GM15510 (cell line): ENCODE results near the gene RUNX1.

Experiments
- POLR2A ChIP-seq: IDR thresholded peaks from 3 replicates; pipeline ENCODE4 v1.6.1; 2011; ENCODE audit warnings: borderline replicate concordance; ENCODE audit not compliant: insufficient read length; ENCODE audit errors: extremely low read depth

Gene RUNX1

DNA sequence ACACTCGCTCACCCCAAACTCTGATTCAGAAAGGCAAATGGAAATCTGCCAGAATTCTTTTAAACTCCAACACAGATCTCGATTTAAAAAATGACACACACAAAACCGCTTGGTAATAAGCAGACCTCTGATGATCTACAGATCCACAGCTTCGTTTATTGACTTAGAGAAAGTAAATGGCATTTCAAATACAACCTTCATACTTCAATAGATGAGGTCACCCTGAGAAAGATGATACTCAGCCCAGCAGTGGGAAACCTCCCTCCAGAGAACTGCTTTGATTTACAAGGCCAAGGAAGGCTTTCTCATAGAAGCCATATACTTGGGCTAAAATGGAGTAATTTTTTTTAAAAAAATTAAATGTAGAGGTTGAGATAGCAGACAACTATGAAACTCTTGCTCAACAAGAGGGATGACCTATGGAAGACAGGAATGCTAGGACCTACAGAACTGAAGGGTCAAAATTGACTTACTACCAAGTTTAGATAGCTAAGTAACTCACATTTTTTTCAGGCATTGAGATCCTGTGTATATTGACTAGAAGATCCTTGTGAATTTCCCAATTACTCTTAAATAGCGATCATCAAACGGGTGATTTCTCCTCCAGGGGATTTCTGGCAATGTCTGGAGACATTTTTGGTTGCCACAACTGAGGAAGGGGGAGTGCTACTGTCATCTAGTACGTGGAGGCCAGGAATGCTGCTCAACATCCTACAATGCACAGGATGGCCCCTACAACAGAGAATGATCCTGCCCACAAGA, 236.4 kb downstream of the RUNX1 start:
- TF ChIP-seq POLR2A: no peak

DNA sequence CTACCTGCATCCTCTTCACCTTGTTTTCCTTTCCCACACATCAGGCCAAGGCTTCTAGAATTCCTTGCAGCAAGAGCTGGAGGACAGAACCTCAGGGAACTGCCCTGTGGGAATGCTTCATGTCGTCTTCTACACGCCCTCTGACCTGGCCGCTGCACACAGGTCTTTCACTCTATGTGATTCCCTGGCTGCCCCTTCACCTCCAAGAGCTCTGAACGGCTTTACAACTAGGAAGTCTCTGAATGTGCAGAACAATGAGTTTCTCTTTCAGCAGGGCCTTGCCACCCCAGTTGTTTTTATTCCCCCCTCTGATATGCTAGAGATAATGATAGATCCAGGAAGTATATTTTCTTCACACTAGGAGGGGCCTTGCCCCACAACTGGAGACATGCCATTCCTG, 237.7 kb downstream of the RUNX1 start:
- TF ChIP-seq POLR2A: no peak

DNA sequence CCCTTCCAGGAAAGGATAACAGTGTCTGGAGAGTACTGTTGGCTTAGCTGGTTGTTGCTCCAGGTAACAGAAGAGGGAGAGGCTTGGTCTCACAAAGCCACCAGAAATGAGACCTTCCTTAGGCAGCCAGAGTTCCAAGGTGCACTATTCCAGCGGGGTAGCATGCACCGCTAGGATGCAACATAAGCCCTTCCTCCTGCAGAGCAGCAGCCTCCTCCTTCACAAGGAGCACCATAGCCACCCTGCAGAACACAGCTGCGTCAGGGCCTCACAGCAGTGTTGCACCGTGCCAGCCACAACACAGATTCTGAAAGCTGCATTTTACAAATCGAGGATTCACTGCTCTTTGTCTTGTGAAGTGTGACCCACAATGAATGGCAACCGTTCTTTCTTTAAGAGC, 238.3 kb downstream of the RUNX1 start:
- TF ChIP-seq POLR2A: no peak

DNA sequence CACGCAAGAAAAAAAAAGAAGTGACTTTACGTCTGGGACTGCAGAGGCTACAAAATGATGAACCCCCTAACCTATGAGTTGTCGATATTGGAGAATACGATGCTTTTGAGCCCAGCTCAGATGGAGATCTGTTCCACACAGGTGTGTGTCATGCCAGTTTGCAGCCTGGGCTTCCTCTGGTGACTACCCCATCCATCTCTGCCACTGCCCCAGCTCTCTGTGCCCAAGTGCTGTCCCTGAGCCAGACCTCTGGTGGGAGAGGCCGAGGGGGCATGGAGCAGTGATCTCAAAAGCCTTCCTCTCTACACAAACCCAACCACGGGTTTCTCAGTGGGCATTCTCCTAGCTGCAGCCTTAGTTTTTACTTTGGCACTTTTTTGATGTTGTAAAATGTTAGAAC, 239.3 kb downstream of the RUNX1 start:
- no peak for TF ChIP-seq POLR2A

DNA sequence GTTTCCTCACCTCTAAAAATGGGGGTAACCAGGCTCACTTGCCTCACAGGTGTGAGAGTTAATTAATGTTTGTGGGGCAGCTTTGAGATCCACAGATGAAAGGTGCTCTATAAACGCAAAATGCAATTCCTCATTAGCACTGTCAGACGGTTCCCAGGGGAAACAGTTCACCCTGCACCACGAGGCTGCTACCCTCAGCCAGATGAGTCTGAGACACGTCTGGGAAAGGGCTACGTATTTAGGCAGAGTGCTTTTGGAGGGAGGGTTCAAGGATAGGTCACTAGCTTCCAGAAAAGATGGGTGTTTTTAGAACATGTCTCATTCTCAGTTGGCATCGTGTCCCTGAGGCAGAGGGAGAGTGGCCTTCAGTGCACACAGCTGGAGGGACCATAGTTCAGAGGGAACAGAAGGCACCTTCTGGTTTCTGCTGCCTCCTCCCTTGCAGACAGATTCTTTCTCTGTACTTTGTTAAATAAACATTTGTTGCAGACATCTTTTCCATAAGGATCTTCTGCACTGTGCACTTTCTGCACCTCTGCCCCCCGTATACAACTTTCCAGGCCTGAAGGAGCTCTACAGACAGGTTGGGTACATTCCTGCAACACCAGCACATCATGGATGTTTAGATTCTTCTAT, 240.4 kb downstream of the RUNX1 start:
- no peak for TF ChIP-seq POLR2A

DNA sequence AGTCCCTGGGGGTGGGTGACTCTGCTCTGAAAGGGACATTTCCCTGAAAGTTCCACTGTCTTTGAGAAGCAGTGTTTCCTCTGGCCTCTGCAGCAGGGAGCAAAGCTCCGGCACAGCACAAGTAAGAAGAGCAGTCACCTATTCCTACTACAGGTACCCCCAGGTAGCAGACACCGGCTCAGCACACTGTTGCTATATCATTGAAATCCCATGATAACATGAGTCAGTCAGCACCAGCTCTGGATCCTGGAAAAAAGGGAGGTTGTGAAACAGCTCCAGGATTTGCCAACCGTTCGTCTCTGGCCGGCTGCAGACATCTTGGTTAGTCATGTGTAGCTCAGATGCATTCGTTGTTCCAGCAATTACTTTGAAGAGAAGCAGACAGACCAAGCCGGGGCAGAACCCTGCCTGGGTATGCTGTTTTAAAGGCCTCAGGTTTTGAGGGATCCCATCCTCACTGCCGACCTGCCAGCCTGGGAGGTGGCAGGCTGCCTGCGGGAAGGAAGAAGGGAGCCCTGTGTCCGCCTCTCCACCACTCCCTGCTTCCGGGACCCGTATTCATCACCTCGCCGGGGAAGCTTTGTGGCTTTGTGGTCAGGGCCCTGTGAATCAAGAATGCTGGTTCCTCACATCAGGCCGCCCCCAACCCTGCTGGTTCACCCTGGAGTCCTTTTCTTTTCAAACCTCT, 241.1 kb downstream of the RUNX1 start:
- no peak for TF ChIP-seq POLR2A

DNA sequence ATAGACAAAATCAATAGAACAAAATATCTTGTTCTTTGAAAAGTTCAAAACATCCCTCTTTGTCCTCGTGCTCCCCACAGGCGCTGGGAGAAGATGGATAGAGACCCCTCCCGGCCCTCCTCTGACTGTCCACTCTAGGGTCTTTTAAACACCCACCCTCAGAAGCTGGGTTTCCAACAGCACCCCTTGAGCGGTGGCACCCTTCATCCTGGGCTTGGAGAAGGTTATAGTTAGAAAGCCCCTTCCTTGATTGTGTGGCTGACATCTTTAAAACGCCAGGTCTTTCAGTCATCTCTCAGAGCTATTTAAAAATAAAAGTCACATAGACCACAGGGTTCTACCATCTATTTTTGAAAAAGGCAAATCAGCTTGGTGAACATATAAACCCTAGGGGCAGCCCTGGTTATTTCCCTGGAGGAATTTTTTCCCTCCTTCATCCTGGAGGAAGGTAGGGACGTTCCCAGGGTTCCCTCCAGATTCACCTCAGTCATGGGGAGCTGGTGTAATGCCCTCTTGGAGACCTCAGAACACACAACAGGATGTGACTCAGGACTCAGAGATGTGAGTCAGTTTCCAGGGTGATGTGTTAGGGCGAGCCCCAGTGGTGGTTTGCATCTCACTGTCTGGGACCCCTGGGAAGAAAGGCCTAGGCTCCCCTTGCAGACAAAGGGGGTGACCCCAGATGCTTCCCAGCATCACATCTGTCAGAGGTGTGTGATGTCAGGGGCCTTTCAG, 241.8 kb downstream of the RUNX1 start:
- TF ChIP-seq POLR2A: no peak

DNA sequence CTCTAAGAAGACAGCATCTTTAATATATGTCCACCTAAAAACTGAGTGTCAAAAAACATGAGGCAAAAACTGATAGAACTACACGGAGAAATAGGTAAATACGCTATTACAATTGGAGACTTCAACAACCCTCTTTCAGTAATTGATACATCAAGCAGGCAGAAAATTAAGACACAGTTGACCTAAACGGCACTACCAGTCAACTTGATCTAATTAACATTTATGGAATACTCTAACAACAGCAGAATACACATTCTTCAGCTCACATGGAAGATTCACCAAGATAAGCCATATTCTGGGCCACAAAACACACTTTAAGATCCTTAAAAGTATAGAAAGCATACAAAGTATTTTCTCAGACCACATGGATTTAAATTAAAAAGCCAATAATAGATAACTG, 242.7 kb downstream of the RUNX1 start:
- TF ChIP-seq POLR2A: no peak

DNA sequence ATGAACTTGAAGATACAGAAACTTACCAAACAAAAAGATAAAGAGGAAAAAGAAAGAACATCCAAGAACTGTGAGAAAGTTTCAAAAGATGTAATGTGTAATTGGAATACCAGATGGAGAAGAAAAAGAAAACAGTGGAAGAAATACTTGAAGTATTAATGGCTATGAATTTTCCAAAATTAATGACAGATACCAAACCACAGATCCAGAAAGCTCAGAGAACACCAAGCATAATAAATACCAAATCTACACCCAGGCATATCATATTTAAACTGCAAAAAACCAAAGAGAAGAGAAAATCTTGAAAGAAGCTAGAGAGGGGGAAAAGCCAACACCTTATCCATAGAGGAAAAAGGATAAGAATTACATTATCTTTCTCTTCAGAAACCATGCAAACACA, 243.9 kb downstream of the RUNX1 start:
- no peak for TF ChIP-seq POLR2A

DNA sequence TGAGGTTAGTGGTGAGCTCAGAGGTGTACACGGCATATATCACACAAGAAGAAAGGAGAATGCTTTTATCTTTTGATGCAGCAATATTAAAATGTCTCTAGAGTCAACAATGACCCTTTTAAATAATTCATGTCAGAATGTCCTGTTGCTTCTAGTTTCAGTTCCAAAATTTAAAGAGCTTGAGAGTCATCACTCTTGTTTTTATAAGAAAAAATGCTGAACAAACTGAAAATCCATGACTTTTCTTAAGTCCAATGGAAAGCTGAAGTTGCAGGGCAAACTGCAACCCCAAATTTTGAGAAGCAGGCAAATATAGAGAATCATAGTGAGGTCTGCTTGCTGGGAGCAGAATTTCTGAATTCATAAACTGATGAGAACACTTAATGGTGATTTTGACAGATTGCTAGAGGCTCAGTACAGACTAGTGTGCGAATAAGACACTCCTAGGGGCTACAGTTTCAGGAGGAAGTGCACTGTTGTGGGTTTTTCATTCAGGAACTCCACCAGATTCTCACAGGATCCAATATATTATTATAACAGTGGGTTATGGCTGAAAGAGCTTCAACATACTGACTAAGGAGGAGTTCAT, 245.2 kb downstream of the RUNX1 start:
- no peak for TF ChIP-seq POLR2A

DNA sequence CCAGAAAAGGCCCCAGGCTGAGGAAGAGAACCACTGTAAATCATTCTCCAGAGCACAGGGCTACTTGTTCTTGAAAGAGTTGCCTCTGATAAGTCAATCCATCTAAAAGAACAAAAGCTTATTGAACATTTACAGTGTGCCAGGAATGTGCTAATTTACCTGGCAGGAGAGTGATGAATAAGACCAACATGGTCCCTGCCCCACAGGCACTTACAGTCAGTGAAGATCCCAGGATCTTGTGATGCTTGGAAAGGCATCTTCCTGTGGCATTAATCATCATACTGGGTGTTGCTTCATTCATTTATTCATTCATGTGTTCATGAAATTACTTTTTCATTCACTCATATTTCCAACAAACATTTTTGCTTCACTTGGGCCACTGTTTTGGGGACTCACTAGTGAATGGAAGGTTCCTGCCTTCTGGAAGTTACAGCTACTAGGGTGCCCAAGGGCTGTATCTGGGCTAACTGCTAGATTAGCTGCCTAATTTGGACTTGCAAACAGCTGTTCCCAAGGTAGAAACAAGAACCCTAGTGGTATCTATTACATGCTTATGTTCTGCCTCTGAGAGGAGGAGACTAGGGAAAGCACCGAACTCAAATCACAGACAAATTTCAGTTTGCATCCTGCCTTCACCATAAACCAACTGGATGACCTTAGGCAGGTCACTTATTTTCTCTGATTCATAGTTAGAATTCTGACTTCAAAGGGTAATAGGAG, 246.8 kb downstream of the RUNX1 start:
- TF ChIP-seq POLR2A: no peak

DNA sequence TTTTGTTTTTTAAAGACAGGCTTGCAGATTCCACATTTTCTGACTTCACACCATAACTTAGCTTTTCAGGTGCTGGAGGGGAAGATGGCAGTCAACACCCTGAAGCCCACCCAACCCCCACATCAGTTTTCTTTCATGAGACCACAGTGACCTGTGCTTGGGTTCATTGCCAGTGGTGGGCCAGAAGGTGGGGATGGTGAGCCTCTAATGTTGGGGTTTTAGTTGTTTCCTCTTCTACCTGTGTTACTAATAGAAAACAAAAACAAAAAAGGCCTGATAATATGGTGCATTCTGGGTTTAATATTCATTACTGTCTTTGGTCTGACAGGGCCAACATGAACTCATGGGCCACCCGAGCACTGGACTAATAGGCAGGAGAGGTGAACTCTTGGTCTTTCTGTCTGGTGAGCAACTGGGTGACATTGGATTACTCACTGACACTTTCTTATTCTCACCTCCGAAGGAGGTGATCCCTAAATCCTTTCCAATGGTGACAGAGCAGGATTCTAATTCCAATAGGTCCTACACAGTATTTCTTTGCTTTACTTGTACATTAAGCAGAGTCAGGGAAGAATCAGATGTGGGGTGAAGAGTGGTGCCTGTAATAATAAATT, 247.5 kb downstream of the RUNX1 start:
- TF ChIP-seq POLR2A: no peak

DNA sequence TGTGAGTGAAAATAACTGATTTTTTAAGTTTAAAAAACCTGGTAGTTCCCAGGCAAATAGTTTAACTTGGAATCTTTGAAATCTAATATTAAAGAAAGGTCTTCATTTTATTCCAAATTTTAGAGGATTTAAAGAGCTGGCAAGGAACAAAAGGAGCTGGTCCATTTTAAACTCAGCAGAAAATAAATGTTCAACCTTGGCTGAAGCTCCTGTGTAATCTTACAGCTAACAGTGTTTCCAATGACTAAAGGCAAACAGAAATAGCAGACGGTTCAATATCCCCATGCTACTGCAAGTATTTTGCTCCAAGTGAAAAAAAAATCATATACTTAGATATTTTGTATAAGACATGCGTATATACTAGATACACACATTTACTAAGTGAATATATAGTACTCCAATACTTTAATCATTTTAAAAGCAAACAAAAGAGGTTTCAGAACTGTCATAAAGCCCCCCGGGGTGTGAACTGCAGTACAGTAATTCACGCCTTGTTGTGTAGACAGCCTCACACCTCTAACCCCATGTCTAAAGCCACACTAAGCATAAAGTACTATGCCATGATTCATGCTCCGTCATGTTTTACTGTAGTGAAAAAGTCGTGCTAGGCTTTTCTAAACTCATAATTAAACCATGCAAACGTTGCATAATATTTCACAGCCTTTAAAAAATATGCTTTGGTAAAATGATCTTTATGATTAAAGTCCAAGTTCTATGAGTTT, 248.1 kb downstream of the RUNX1 start:
- no peak for TF ChIP-seq POLR2A
